K562 (cell line): ENCODE measurements around the gene CHTOP. TPM values are rescaled to one million over a fixed set of nuclear protein-coding genes. Genes with fewer than 3 reads are reported as not detected.

ENCODE experiments used
- ATF3 ChIP-seq, 2 experiments: fragments of 450-650 bp in 1 of 2; sonication (generic) in 1 of 2; formaldehyde crosslinking in 1 of 2; IDR thresholded peaks in 1 of 2; conservative IDR thresholded peaks in 1 of 2; 2 replicates each; pipeline versions ENCODE4 v1.6.1 to v1.8.1; 2016 to 2023; ENCODE audit warnings: mild to moderate bottlenecking in 2 of 2, moderate library complexity in 2 of 2, inconsistent platforms in 1 of 2, missing genetic modification reagents in 1 of 2
- BRD4 ChIP-seq: fragments of 200-600 bp; sonication (generic); IDR thresholded peaks from 2 replicates; pipeline ENCODE4 v1.6.1; 2017; ENCODE audit warnings: inconsistent platforms
- CEBPG ChIP-seq, 3 experiments: fragments of 200-800 bp in 1 of 3; sonication (Bioruptor generic) in 1 of 3; sonication (generic) in 1 of 3; formaldehyde crosslinking in 1 of 3; IDR thresholded peaks in 2 of 3; conservative IDR thresholded peaks in 1 of 3; 2 replicates each; pipeline versions ENCODE4 v1.6.1 to v1.8.0; 2016 to 2022; ENCODE audit warnings: missing compliant biosample characterization in 2 of 3, missing genetic modification characterization in 2 of 3, mild to moderate bottlenecking in 1 of 3, missing genetic modification reagents in 1 of 3
- CREM ChIP-seq: IDR thresholded peaks from 2 replicates; pipeline ENCODE4 v1.6.1; 2014; ENCODE audit warnings: antibody characterized with exemption, low read depth
- DIDO1 ChIP-seq: fragments of 450-650 bp; IDR thresholded peaks from 2 replicates; pipeline ENCODE4 v1.6.1; 2016; ENCODE audit warnings: low read depth, missing biosample characterization, missing genetic modification characterization
- GMEB1 ChIP-seq: fragments of 250-450 bp; sonication (Bioruptor Pico); IDR thresholded peaks from 2 replicates; pipeline ENCODE4 v1.4.0; 2020; ENCODE audit warnings: mild to moderate bottlenecking
- RBFOX2 ChIP-seq: fragments of 200-400 bp; formaldehyde crosslinking; IDR thresholded peaks from 2 replicates; pipeline ENCODE4 v1.6.1; 2017; ENCODE audit warnings: low read depth, mild to moderate bottlenecking, low read length, moderate library complexity
- REST ChIP-seq, 2 experiments: fragments of 450-650 bp; formaldehyde crosslinking in 1 of 2; IDR thresholded peaks; 2 replicates each; pipeline versions ENCODE4 v1.4.0 to v1.6.1; 2014 to 2020; ENCODE audit warnings: mild to moderate bottlenecking in 2 of 2, borderline replicate concordance in 1 of 2, low read depth in 1 of 2
- STAT5B ChIP-seq: fragments of 250-450 bp; sonication (Bioruptor Pico); IDR thresholded peaks from 2 replicates; pipeline ENCODE4 v1.8.0; 2021; ENCODE audit warnings: mild to moderate bottlenecking, inconsistent platforms
- TFAP4 ChIP-seq: sonication (generic); formaldehyde crosslinking; IDR thresholded peaks from 2 replicates; pipeline ENCODE4 v1.8.0; 2022; ENCODE audit warnings: missing genetic modification reagents, mild to moderate bottlenecking, moderate library complexity, borderline replicate concordance
- ZNF445 ChIP-seq: fragments of 250-450 bp; sonication (Bioruptor Pico); IDR thresholded peaks from 2 replicates; pipeline ENCODE4 v1.4.0; 2020; ENCODE audit warnings: low read depth, mild to moderate bottlenecking, moderate library complexity
- polyA plus RNA-seq, 8 experiments: library from polyadenylated mRNA; depleted of rRNA in 4 of 8; stranded (reverse) in 5 of 8; unstranded in 3 of 8; fragments of >200 nt; fragmentation: Nextera tagmentation in 2 of 8; fragmentation: Illumina TruSeq in 1 of 8; extraction: Ambion mirVana in 2 of 8; extraction: Trizol in 1 of 8; gene quantifications; 2 replicates each; pipeline versions ENCODE4 v1.2.1 to v1.2.3, GENCODE V29; 2011 to 2014; ENCODE audit warnings: inconsistent platforms in 1 of 8, missing spikeins in 1 of 8
- total RNA-seq, 7 experiments: library from RNA; depleted of rRNA in 6 of 7; stranded (reverse); fragments of >200 nt in 6 of 7; fragmentation: Illumina TruSeq in 2 of 7; extraction: Trizol in 2 of 7; gene quantifications; 2 replicates each; pipeline versions ENCODE4 v1.2.1 to v1.2.3, GENCODE V29; 2011 to 2021; ENCODE audit warnings: low replicate concordance in 1 of 7

Gene CHTOP
- total and polyA plus RNA-seq, 9 of the 15 experiments (the other 6 are each of a cell fraction or from before 2014, with no cell fraction given) = 10.2 to 91.8 (median 60.8) TPM

GRCh38 chr1:153608742-153609584 lies 24.9 kb upstream of the CHTOP start (continued):
- peak; percentile 63; the same call in 1 of the 2 replicates for TF ChIP-seq TFAP4 (CRISPR knock-in tag)
- TF ChIP-seq GMEB1 (CRISPR knock-in tag) = peak; percentile 62
- 0 out of 2 replicates have a peak, but pooled peaks have one; percentile 11 for TF ChIP-seq DIDO1 (tag)
- peak; percentile 46 for TF ChIP-seq ATF3 (IDR thresholded peaks at IDR 0.05)
- TF ChIP-seq ATF3 (CRISPR knock-in tag; conservative IDR thresholded peaks at IDR 0.05) = no peak
- no peak for TF ChIP-seq ZNF445 (CRISPR knock-in tag)
- no peak for TF ChIP-seq CEBPG (CRISPR knock-in tag; IDR thresholded peaks at IDR 0.05)
- TF ChIP-seq CEBPG (tag; conservative IDR thresholded peaks at IDR 0.05 in 1 of 2, IDR thresholded peaks at IDR 0.05 in 1 of 2) = no peak
- peak; percentile 65 for TF ChIP-seq RBFOX2
- 0 out of 2 replicates have a peak, but pooled peaks have one; percentile 38 for TF ChIP-seq BRD4
- 0 out of 2 replicates have a peak, but pooled peaks have one; percentile 30 for TF ChIP-seq CREM
- no peak for TF ChIP-seq REST (IDR thresholded peaks at IDR 0.05; ENCODE audit: borderline replicate concordance)
- TF ChIP-seq REST (CRISPR knock-in tag; IDR thresholded peaks at IDR 0.05; ENCODE audit: low read depth) = no peak
- no peak for TF ChIP-seq STAT5B
